Measurements from ENCODE around the gene KRTAP5-8.
"Not testable (repeated sequence)": the region's sequence is repeated elsewhere in the genome, so short reads cannot be mapped to it uniquely, and the experiment has no call there.

Gene KRTAP5-8

DNA sequence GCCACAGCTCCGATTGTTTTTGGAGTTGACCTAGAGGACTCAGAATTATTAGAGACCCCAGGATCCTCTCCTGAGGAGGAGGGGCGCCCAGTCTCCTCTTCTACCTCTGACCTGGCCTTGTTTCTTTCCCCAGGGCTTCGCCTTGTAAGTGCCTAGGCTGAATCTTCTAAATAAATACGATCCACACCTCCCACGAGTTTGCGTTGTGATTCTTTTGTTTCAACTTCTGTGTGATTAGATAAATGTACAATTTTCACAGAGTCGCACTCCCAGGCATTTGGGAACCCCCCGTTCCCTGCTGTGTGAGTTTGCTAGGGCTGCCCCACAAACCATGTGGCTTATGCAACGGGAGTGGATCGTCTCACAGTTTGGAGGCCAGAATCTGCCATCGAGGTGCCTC is 1.2 kb downstream of the KRTAP5-8 start:
- no peak for DNase-seq (ENCODE audit: insufficient read length)
- TF ChIP-seq POLR2A (IDR thresholded peaks at IDR 0.05; ENCODE audit: low read depth, low read length) = no peak; the same call in 1 of the 2 replicates
- FAIRE-seq = no peak

GRCh38 chr11:71539971-71540370 is 2.1 kb downstream of the KRTAP5-8 start:
- DNase-seq (ENCODE audit: insufficient read length) = not testable (repeated sequence)
- TF ChIP-seq TAF1 (IDR thresholded peaks at IDR 0.05; ENCODE audit: borderline replicate concordance, low read depth, low read length) (peak; percentile 20; the same call in 1 of the 2 replicates), POLR2A (IDR thresholded peaks at IDR 0.05; ENCODE audit: low read depth, low read length) (peak; percentile 46; the same call in 1 of the 2 replicates)
- peak; percentile 67 for FAIRE-seq

DNA sequence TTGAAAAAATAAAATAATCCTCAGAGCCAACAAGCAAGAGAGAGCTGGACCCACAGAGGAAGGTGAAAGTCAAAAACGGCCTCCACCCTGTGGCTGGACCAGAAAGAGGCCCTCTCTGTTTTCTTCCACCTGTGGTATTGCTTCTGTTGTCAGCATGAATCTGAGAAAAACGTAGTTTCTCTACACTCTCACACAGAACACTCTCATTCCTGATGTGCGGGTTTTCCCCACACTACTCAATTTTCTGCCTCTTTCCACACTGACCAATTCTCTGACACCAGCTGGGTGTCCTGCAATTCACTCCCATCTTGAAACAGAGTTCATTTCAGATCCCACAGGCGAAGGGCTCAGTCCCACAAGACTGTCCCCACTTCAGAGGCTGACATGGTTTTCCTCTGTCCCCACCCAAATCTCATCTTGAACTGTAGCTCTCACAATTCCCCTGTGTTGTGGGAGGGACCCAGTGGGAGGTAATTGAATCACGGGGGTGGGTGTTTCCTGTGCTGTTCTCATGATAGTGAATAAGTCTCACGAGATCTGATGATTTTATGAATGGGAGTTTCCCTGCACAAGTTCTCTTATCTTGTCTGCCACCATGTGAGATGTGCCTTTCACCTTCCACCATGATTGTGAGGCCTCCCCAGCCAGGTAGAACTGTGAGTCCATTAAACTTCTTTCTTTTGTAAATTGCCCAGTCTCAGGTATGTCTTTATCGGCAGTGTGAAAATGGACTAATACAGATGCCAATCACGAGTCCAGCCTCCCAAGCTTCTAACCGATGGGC is 2.9 kb downstream of the KRTAP5-8 start:
- peak; percentile 92 for FAIRE-seq
- not testable (repeated sequence) for DNase-seq (ENCODE audit: insufficient read length)

DNA sequence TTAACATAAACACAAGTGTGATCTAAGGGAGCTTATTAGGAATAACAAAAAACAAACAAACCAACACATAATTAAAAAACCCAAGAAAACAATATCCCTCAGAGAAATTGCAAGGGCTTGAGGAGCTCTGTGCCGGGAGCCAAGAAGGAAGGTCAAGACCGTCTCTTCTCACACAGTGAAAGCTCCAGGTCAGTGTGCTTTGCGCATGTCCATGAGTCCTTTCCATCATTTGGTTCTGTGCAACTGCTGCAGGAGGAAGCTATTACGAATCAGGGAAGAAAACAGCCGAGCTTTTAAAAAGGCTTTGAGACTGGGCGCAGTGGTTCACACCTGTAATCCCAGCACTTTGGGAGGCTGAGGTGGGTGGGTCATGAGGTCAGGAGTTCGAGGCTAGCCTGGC is 4.6 kb downstream of the KRTAP5-8 start:
- DNase-seq (ENCODE audit: insufficient read length) = no peak
- TF ChIP-seq POLR2AphosphoS5 (IDR thresholded peaks at IDR 0.05; ENCODE audit: low read depth, low read length) = no peak
- TF ChIP-seq POLR2A (IDR thresholded peaks at IDR 0.05; ENCODE audit: low read depth, low read length) = no peak
- no peak for TF ChIP-seq TAF1 (IDR thresholded peaks at IDR 0.05; ENCODE audit: borderline replicate concordance, low read depth, low read length)
- no peak for FAIRE-seq

- TF ChIP-seq TAF1 (IDR thresholded peaks at IDR 0.05; ENCODE audit: borderline replicate concordance, low read depth, low read length) = no peak
- no peak for TF ChIP-seq POLR2A (IDR thresholded peaks at IDR 0.05; ENCODE audit: low read depth, low read length)
- no peak for TF ChIP-seq POLR2AphosphoS5 (IDR thresholded peaks at IDR 0.05; ENCODE audit: low read depth, low read length)
- DNase-seq (ENCODE audit: insufficient read length) (no peak), FAIRE-seq (peak; percentile 88)
These were observed 5.3 kb downstream of the KRTAP5-8 start for GRCh38 chr11:71542879-71543777.

DNA sequence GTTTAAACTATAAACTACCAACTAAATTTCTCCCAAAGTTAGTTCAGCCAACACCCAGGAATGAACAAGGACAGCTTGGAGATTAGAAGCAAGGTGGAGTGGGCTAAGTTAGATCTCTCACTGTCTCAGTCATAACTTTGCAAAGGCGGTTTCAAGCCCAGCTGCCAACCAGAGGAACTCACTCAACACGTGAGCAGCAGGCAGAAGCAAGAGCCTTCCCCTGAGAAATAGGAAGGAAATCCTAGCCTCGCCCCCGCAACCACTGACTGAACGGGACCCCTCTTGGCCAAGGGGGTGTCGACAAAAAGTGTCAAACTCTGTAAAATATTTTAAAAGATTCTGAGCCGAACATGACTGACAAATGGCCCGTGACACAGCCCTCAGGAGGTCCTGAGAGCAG is 6.0 kb downstream of the KRTAP5-8 start:
- TF ChIP-seq POLR2A (IDR thresholded peaks at IDR 0.05; ENCODE audit: low read depth, low read length) = no peak
- no peak for TF ChIP-seq POLR2AphosphoS5 (IDR thresholded peaks at IDR 0.05; ENCODE audit: low read depth, low read length)
- no peak for TF ChIP-seq TAF1 (IDR thresholded peaks at IDR 0.05; ENCODE audit: borderline replicate concordance, low read depth, low read length)
- FAIRE-seq (peak; percentile 51), DNase-seq (ENCODE audit: insufficient read length) (no peak)

GRCh38 chr11:71544525-71545214 is 6.8 kb downstream of the KRTAP5-8 start:
- no peak for FAIRE-seq
- TF ChIP-seq TAF1 (IDR thresholded peaks at IDR 0.05; ENCODE audit: borderline replicate concordance, low read depth, low read length) (no peak), POLR2A (IDR thresholded peaks at IDR 0.05; ENCODE audit: low read depth, low read length) (no peak), POLR2AphosphoS5 (IDR thresholded peaks at IDR 0.05; ENCODE audit: low read depth, low read length) (no peak)
- DNase-seq (ENCODE audit: insufficient read length) = no peak

DNA sequence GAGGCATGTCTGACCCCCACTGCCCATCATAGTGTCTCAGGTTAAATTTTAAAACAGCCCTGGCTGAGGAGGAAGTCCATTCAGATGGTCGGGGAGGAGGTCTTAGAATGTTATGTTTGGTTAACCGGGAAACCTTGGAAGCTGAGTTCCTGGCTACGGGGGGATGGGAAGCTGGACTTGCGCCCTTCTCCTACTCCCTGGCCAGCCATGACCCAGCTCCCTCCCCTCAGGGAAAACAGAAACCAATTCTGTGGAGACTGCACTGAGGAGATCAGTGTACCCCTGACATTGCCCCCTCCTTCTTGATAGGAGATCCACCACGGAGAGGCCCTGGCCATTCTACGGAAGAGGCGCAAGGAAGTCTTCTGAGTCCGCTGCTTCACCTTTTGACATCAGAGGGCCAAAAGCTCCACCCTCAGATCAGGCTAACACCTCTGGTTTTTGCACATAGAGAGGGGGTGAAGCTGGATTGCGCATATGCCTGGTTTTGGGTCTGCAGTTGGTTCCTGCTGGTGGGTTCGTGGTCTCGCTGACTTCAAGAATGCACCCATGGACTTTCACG is 7.7 kb downstream of the KRTAP5-8 start:
- FAIRE-seq (no peak), DNase-seq (ENCODE audit: insufficient read length) (no peak)
- TF ChIP-seq POLR2A (IDR thresholded peaks at IDR 0.05; ENCODE audit: low read depth, low read length) (no peak), TAF1 (IDR thresholded peaks at IDR 0.05; ENCODE audit: borderline replicate concordance, low read depth, low read length) (no peak), POLR2AphosphoS5 (IDR thresholded peaks at IDR 0.05; ENCODE audit: low read depth, low read length) (no peak)

- TF ChIP-seq TAF1 (IDR thresholded peaks at IDR 0.05; ENCODE audit: borderline replicate concordance, low read depth, low read length) = no peak
- TF ChIP-seq POLR2A (IDR thresholded peaks at IDR 0.05; ENCODE audit: low read depth, low read length) = no peak
- TF ChIP-seq POLR2AphosphoS5 (IDR thresholded peaks at IDR 0.05; ENCODE audit: low read depth, low read length) = no peak
- FAIRE-seq (no peak), DNase-seq (ENCODE audit: insufficient read length) (no peak)
These were observed 10.3 kb downstream of the KRTAP5-8 start, which contains the start of gene KRTAP5-9 for GRCh38 chr11:71548120-71548519. Gene KRTAP5-9, plus strand, starts transcription at chr11:71548420. Its CDS starts 238 bp downstream, at chr11:71548658.

DNA sequence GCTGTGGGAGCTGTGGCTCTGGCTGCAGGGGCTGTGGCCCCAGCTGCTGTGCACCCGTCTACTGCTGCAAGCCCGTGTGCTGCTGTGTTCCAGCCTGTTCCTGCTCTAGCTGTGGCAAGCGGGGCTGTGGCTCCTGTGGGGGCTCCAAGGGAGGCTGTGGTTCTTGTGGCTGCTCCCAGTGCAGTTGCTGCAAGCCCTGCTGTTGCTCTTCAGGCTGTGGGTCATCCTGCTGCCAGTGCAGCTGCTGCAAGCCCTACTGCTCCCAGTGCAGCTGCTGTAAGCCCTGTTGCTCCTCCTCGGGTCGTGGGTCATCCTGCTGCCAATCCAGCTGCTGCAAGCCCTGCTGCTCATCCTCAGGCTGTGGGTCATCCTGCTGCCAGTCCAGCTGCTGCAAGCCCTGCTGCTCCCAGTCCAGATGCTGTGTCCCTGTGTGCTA is 10.9 kb downstream of the KRTAP5-8 start:
- DNase-seq (ENCODE audit: insufficient read length) = no peak
- FAIRE-seq = peak; percentile 56
- no peak for TF ChIP-seq POLR2A (IDR thresholded peaks at IDR 0.05; ENCODE audit: low read depth, low read length)
- no peak for TF ChIP-seq TAF1 (IDR thresholded peaks at IDR 0.05; ENCODE audit: borderline replicate concordance, low read depth, low read length)
- no peak for TF ChIP-seq POLR2AphosphoS5 (IDR thresholded peaks at IDR 0.05; ENCODE audit: low read depth, low read length)

DNA sequence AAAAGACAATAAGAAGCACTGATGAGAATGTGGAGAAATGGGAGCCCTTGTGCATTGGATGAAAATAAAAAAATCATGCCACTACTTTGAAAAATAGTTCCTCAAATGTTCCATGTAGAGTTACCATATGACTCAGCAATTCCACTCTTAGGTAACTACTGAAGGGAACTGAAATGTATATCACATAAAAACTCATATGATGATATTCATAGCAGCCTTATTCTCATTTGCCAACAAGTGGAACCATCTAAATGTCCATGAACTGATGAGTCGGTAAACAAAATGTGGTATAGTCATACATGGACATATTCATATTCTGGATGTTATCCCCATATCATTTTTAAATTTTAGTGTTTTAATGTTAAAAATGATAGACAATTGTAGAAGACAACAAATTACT is 13.9 kb downstream of the KRTAP5-8 start:
- FAIRE-seq (no peak), DNase-seq (ENCODE audit: insufficient read length) (no peak)
- TF ChIP-seq TAF1 (IDR thresholded peaks at IDR 0.05; ENCODE audit: borderline replicate concordance, low read depth, low read length) = no peak
- TF ChIP-seq POLR2A (IDR thresholded peaks at IDR 0.05; ENCODE audit: low read depth, low read length) = no peak
- no peak for TF ChIP-seq POLR2AphosphoS5 (IDR thresholded peaks at IDR 0.05; ENCODE audit: low read depth, low read length)
